ENCODE measurements around the gene GAREM1. TPM values are rescaled to one million over a fixed set of nuclear protein-coding genes. Genes with fewer than 3 reads are reported as not detected.

GAREM1 gene
- total RNA-seq, 1 donor from 2014 or later = 11.0 TPM

DNA sequence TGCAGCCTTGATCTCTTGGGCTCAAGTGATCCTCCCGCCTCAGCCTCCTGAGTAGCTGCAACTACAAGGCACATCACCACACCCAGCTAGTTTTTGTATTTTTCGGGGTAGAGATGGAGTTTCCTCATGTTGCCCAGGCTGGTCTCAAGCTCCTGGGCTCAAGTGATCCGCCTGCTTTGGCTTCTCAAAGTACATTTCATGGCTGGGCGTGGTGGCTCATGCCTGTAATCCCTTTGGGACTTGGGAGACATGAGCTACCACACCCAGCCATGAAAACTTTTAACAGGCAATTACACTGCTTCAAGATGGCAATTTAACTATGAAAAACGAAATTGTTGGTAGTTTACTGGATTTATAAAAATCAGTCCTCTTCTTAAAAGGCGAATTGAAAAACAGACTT, 211.1 kb downstream of the GAREM1 start:
- Mint-ChIP-seq H3K27ac (no peak overlapping the region), H3K27me3 (no peaks in the 10 kb centered on the region), H3K9me3 (ENCODE audit: low read depth) (no peaks in the 10 kb centered on the region), H3K4me1 (ENCODE audit: low read depth) (no peaks in the 10 kb centered on the region), H3K36me3 (ENCODE audit: insufficient read depth) (no peaks in the 10 kb centered on the region), H3K4me3 (ENCODE audit: low read depth) (no peak overlapping the region)
- TF ChIP-seq, protein P1, sequence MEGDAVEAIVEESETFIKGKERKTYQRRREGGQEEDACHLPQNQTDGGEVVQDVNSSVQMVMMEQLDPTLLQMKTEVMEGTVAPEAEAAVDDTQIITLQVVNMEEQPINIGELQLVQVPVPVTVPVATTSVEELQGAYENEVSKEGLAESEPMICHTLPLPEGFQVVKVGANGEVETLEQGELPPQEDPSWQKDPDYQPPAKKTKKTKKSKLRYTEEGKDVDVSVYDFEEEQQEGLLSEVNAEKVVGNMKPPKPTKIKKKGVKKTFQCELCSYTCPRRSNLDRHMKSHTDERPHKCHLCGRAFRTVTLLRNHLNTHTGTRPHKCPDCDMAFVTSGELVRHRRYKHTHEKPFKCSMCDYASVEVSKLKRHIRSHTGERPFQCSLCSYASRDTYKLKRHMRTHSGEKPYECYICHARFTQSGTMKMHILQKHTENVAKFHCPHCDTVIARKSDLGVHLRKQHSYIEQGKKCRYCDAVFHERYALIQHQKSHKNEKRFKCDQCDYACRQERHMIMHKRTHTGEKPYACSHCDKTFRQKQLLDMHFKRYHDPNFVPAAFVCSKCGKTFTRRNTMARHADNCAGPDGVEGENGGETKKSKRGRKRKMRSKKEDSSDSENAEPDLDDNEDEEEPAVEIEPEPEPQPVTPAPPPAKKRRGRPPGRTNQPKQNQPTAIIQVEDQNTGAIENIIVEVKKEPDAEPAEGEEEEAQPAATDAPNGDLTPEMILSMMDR (IDR thresholded peaks at IDR 0.05; ENCODE audit: unreplicated experiment) = no peak
- no peak for DNase-seq (ENCODE audit: low spot score, unreplicated experiment)

DNA sequence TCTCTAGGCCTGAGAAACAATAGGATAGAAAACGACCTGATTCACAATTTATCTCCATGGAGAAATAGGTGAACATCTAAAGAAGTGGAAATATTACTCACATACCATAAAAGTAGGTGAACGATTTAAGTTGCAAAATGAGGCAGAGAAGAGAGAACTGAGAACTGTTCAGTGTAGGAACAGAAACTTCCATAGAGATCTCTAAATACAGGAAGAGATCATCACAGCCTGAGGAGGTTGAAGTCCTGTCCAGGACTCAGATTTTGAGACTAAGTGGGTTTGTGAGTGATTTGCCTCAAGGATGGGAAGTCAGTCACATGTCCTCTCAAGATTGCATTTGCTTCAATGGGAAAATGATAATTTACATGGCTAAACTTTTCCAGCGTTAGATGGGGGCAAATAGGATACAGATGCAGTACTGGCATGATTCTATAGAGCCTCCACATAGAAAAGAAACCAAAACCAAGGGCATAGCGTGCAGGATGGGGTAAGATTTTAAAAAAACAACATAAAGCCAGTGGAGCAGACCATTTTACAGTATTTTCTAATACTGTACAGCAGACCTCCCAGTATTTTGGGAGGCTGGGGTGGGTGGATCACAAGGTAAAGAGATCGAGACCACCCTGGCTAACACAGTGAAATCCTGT, 212.0 kb downstream of the GAREM1 start:
- Mint-ChIP-seq H3K27me3 (no peaks in the 10 kb centered on the region), H3K36me3 (ENCODE audit: insufficient read depth) (no peaks in the 10 kb centered on the region), H3K4me1 (ENCODE audit: low read depth) (no peaks in the 10 kb centered on the region), H3K27ac (no peak overlapping the region), H3K9me3 (ENCODE audit: low read depth) (no peaks in the 10 kb centered on the region), H3K4me3 (ENCODE audit: low read depth) (no peak overlapping the region)
- no peak for DNase-seq (ENCODE audit: low spot score, unreplicated experiment)
- TF ChIP-seq, protein P1 (IDR thresholded peaks at IDR 0.05; ENCODE audit: unreplicated experiment) = no peak

DNA sequence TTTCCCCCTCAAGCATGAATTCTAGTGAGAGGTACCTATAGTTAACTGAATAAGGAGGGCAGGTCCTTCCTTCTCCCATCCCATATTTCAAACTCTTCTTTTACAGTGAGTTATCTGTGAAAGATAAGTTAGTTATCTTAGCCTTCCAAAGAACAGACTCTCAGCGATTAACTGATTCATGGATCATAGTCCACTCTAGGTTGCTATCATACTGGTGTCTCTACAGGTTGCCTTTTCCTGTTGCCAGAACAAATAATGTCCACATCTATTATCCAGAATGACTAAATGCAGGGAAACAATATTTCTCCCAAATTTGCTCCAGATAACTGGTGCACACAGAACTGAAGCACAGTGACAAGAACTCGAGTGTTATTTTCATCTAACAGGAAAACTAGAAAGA, 212.5 kb downstream of the GAREM1 start:
- TF ChIP-seq, protein P1 (IDR thresholded peaks at IDR 0.05; ENCODE audit: unreplicated experiment) = no peak
- H3K4me1 Mint-ChIP-seq (ENCODE audit: low read depth) = no peaks in the 10 kb centered on the region
- no peak for DNase-seq (ENCODE audit: low spot score, unreplicated experiment)
- H3K27ac Mint-ChIP-seq = no peak overlapping the region
- H3K27me3 Mint-ChIP-seq = no peaks in the 10 kb centered on the region
- no peaks in the 10 kb centered on the region for H3K9me3 Mint-ChIP-seq (ENCODE audit: low read depth)
- H3K4me3 Mint-ChIP-seq (ENCODE audit: low read depth) = no peak overlapping the region
- H3K36me3 Mint-ChIP-seq (ENCODE audit: insufficient read depth) = no peaks in the 10 kb centered on the region

DNA sequence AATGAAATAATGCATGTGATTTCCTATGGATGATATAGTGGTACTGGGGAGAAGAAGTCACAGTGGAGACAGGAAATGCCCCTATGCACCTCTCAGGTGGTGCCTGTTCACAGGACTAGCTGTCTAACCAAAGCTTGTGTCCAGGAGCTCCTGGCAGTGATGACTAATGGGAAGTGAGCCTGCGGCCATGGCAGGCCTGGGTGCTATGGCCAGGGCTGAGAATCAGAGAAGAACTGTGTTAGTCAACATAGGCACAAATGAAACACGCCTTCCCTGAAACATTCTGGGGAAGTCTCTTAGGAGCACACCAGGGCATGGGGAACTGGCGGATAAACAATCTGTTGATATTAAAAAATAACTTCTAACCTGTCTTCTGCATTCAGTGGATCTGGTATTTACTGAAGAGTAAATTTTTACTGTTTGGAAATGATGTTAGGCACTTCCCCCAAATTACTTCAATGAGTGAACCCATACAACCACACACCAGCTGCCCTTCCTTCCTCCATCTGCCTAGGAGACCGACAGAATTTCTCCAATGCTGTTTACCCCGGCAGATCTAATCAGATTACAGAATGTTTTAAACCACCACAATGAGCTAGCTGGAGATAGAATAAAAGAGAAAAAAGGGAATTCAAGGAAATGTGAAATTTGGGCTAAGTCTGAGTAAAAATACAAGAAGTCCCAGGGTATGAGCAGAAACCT, 213.4 kb downstream of the GAREM1 start:
- H3K4me1 Mint-ChIP-seq (ENCODE audit: low read depth) = no peaks in the 10 kb centered on the region
- DNase-seq (ENCODE audit: low spot score, unreplicated experiment) = no peak
- TF ChIP-seq, protein P1 (IDR thresholded peaks at IDR 0.05; ENCODE audit: unreplicated experiment) = no peak
- no peaks in the 10 kb centered on the region for H3K27me3 Mint-ChIP-seq
- no peaks in the 10 kb centered on the region for H3K9me3 Mint-ChIP-seq (ENCODE audit: low read depth)
- no peaks in the 10 kb centered on the region for H3K36me3 Mint-ChIP-seq (ENCODE audit: insufficient read depth)
- no peak overlapping the region for H3K4me3 Mint-ChIP-seq (ENCODE audit: low read depth)
- H3K27ac Mint-ChIP-seq = no peak overlapping the region

DNA sequence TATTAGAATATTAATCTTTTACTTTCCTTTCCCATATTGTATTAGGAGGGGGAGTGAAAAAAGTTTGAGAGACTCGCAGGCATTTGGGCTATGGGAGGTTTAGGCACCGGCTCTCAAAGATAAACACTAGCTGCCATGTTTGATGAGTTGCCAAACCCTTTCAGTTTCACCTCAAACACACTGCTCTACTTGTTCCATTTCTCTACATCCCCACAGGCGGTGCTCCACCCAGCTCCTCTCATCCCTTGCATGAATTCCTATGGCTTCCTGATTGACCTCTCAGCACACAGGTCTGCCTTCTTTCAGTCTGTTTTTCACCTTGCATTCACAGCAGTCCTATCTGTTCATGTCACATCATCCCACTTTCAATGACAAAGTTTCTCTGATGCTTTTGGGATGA, 215.1 kb downstream of the GAREM1 start:
- H3K4me1 Mint-ChIP-seq (ENCODE audit: low read depth) = no peaks in the 10 kb centered on the region
- no peak overlapping the region for H3K27ac Mint-ChIP-seq
- H3K4me3 Mint-ChIP-seq (ENCODE audit: low read depth) = no peak overlapping the region
- H3K36me3 Mint-ChIP-seq (ENCODE audit: insufficient read depth) = no peaks in the 10 kb centered on the region
- peaks cover 2% of the 10 kb centered on the region for H3K9me3 Mint-ChIP-seq (ENCODE audit: low read depth)
- TF ChIP-seq, protein P1 (IDR thresholded peaks at IDR 0.05; ENCODE audit: unreplicated experiment) = no peak
- DNase-seq (ENCODE audit: low spot score, unreplicated experiment) = no peak
- H3K27me3 Mint-ChIP-seq = no peaks in the 10 kb centered on the region

Data from progenitor cell of endocrine pancreas (in vitro differentiated cells).